Measurements from ENCODE around the gene ADAM29.
"Not testable (repeated sequence)": the region's sequence is repeated elsewhere in the genome, so short reads cannot be mapped to it uniquely, and the experiment has no call there.

GRCh38 chr4:174983870-174984269 is 65.7 kb downstream of the ADAM29 start:
- not testable (repeated sequence) for TF ChIP-seq CTCF (IDR thresholded peaks at IDR 0.05; ENCODE audit: poor library complexity); EZH2 (IDR thresholded peaks at IDR 0.05; ENCODE audit: borderline replicate concordance); EZH2phosphoT487 (IDR thresholded peaks at IDR 0.05; ENCODE audit: low read depth, severe bottlenecking, unreplicated experiment)
